GM12874 (cell line): ENCODE results near the gene SLC37A1.
A peak's percentile ranks its signal among the peaks of the same experiment; 100 is the strongest.

Experiments used
- TF ChIP-seq, protein P1 (sequence below): IDR thresholded peaks from 2 replicates; pipeline ENCODE4 v1.5.1; 2011; ENCODE audit warnings: low read depth, mild to moderate bottlenecking, control low read depth, low read length, moderate library complexity; ENCODE audit not compliant: insufficient read depth

The SLC37A1 gene

DNA sequence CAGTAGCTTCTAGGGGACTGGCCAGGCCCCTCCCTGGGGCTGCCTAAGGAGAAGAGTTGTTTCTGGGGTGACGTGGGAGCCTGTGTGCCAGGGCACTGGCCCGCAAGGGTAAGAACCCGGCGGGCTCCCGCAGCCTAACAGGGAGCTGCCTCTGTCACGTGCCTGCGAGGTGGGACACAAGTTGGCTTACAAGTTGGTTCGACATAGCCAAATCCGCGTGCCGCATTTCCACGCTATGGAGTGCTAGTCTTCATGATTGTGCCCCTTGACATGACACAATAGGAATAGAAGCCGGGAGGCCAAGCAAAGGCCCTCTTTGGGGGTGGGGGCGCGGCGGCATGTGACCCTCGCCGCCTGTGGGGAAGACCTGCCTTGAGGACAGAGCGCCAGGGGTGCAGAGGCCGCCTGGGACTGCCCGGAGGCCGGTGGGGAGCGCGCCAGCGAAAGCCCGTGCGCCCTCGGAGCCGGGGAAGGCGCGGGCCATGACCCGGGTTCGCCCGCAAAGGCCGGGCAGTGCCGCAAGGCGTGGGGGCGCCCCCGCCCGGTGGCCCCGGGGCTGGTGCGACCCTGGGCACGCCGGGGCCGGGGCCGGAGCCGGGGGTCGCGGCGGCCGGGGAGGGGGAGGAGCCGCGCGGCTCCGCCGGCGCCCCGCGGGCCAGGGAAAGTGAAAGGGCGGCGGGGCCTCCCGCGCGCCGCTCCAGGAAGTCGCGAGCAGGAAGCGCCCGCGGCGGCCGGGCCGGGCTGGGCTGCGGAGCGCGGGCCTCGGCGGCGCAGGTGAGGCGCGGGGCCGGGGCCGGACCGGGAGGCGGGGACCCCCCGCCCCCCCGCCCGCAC, at the start of gene SLC37A1:
Gene SLC37A1, plus strand, starts transcription at position 702 of the 834 bp plus-strand sequence. CDS start 4,603 bp downstream, outside the sequence.
- TF ChIP-seq, protein P1, sequence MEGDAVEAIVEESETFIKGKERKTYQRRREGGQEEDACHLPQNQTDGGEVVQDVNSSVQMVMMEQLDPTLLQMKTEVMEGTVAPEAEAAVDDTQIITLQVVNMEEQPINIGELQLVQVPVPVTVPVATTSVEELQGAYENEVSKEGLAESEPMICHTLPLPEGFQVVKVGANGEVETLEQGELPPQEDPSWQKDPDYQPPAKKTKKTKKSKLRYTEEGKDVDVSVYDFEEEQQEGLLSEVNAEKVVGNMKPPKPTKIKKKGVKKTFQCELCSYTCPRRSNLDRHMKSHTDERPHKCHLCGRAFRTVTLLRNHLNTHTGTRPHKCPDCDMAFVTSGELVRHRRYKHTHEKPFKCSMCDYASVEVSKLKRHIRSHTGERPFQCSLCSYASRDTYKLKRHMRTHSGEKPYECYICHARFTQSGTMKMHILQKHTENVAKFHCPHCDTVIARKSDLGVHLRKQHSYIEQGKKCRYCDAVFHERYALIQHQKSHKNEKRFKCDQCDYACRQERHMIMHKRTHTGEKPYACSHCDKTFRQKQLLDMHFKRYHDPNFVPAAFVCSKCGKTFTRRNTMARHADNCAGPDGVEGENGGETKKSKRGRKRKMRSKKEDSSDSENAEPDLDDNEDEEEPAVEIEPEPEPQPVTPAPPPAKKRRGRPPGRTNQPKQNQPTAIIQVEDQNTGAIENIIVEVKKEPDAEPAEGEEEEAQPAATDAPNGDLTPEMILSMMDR = 0 out of 2 replicates have a peak, but pooled peaks have one; percentile 11

DNA sequence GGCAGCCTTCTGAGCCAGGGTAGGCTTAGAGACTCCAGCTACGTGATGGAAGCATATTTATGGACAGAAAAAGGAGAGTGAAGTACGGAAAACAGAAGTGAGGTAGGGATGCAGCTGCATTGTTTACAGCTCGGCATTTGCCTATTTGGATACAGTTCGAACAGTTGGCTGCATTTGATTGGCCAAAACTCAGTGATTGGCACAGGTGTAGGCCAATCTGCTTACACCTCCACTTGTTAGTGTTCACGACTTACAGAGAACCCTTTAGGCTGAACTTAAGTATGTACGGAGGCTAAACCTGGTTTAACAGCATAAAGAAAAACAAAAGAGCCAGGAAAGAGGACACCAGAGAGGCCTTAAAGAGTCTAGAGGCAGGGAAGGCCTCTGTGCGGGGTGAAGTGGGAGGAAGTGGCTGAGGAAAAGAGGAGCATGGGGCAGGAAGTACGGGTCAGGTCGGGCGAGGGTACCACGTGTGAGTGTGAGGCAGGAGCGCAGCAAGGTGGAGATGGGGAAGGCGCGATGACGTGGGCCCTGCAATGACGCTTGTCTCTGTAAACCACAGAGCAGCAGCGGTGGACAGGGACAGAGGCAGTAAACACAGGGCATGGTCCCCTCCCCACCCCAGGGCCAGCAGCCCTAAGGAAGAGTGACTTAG, 49.7 kb upstream of the SLC37A1 start:
- TF ChIP-seq, protein P1 = no peak

DNA sequence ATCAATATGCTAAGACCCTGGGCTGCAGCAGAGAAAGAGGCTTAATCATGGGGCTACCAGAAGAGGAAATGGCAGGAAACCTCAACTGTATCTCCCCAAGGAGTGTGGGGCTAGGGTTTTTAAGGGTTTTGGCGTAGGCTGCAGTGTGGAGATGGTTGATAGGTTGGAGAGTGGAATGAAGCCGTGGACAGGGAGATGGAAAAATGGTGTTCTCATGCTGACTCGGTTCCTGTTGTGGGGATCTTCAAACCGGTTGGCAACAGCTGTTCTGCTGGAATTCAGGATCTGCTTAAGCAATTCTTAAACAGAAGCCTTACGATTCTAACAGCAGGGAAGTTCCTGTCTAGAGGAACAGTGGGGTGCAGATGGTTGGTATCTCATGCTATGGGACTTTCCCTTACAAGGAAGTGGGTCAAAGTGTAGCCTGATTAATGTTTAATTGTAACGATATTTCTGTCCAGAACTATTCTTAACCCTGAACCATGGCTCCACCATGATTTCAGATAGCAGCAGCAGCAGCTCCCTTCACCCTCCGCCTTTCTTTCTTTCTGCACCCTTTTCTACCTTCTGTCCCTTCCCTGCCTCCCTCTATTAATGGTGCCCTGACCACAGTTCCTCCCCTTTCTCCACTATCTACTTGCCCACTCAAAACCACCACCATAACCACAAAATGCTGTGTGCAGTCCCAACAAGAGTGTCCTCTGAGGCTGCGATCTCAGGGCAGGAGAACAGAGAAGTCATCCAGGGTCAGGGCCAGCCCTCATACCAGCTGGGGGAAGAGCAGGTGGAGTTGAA, 48.4 kb upstream of the SLC37A1 start:
- TF ChIP-seq, protein P1 = no peak

DNA sequence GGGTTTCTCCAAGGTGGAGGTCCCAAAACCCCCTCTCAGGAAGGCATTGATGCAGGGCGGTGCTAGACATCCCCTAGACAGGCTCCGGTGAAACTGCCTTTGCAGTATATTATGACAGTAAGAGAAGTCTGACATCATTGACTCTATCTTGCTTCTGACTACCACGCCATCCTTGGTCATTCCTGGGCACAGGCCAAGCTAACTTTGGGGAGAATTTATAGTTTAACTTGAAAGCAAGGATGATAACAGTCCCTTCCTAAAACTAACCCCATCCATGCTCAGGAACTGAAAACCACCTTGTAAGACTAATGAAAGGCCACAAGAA, 47.9 kb upstream of the SLC37A1 start:
- TF ChIP-seq, protein P1 = no peak

DNA sequence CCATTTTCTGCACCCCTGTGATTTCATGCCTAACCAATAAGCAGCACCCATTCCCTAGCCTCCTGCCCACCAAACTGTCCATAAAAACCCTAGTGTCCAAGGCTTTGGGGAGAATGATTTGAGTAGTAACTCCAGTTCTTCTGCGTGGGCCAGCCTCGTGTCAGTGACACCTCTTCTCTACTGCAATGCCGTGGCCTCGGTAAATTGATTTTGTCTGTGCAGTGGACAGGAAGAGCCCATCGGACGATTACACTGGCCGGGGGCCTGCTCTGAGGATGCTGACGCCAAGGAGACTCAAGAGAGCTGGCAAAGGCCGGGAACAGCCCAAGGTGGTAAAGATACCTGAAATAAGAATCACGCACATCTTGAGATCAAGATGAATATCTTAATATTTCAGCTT, 47.0 kb upstream of the SLC37A1 start:
- TF ChIP-seq, protein P1 = no peak

DNA sequence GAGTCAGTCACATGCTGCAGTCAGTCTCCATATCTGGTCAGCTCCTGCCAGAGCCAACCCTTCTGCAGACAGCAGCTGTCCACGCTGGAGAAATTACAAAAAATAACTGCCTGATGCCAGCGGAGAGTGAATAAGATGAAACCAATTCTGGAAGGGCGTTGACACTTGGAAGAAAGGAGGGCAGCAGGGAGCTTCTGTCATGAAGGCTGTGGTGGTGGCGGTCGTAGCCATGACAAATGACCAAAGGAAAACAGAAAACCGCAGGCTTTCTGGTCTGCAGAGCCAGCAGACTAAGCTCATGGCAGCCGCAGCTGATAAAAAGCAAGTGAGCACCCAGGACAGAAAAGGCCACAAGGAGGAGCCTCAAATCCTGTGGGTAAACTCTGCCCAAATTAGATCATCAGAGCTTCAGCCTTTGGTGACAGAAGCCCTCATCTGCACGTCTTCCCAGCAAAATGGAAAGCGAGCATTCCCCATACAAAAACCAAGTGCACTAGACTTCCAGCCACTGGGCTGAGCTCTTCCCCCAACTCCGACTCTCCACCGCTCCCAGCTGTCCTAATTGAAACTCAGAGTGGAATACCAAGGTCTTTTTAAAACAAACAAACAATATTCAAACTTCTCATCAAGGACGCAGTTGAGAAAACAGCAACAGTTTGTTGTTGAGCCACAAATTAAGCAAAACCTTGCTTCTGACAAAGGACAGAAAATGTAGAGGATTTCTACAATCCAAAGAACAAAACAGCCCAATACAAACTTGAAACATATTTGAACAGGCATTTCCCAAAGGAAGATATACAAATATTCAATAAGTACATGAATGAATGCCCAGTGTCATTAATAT, 46.3 kb upstream of the SLC37A1 start:
- TF ChIP-seq, protein P1 = peak; percentile 48
